Type B pancreatic cell (in vitro differentiated cells): ENCODE results near the gene SIGLEC5. TPM values are rescaled to one million over a fixed set of nuclear protein-coding genes. Genes with fewer than 3 reads are reported as not detected.
"Not testable (repeated sequence)": the region's sequence is repeated elsewhere in the genome, so short reads cannot be mapped to it uniquely, and the experiment has no call there.

ENCODE experiments used
- DNase-seq: peaks from one replicate; pipeline ENCODE4 v3.0.0; 2021; ENCODE audit warnings: mixed read lengths; ENCODE audit not compliant: unreplicated experiment; ENCODE audit errors: extremely low spot score
- H3K27ac Mint-ChIP-seq: 2 replicates; pipeline ENCODE4 v1.8.0; 2021; ENCODE audit warnings: mild to moderate bottlenecking, mixed read lengths
- H3K27me3 Mint-ChIP-seq: 2 replicates; pipeline ENCODE4 v1.8.0; 2021; ENCODE audit warnings: mixed read lengths
- H3K36me3 Mint-ChIP-seq: 2 replicates; pipeline ENCODE4 v1.8.0; 2021; ENCODE audit warnings: mixed read lengths
- H3K4me1 Mint-ChIP-seq: one replicate; pipeline ENCODE4 v1.8.0; 2021; ENCODE audit warnings: mixed read lengths; ENCODE audit not compliant: unreplicated experiment
- H3K4me3 Mint-ChIP-seq: 2 replicates; pipeline ENCODE4 v1.8.0; 2021; ENCODE audit warnings: mild to moderate bottlenecking, mixed read lengths
- H3K9me3 Mint-ChIP-seq: 2 replicates; pipeline ENCODE4 v1.8.0; 2021; ENCODE audit warnings: mixed read lengths
- total RNA-seq: library from RNA; stranded (reverse); gene quantifications from 2 replicates; pipeline ENCODE4 v1.2.1, GENCODE V29; 2021; ENCODE audit warnings: low replicate concordance
- TF ChIP-seq, protein P1 (sequence below): fragments of 200-600 bp; sonication (generic); conservative IDR thresholded peaks from 2 replicates; pipeline ENCODE4 v1.5.0; 2021; ENCODE audit warnings: antibody characterized with exemption, mild to moderate bottlenecking

The SIGLEC5 gene
- total RNA-seq, 1 donor from 2014 or later: not detected

DNA sequence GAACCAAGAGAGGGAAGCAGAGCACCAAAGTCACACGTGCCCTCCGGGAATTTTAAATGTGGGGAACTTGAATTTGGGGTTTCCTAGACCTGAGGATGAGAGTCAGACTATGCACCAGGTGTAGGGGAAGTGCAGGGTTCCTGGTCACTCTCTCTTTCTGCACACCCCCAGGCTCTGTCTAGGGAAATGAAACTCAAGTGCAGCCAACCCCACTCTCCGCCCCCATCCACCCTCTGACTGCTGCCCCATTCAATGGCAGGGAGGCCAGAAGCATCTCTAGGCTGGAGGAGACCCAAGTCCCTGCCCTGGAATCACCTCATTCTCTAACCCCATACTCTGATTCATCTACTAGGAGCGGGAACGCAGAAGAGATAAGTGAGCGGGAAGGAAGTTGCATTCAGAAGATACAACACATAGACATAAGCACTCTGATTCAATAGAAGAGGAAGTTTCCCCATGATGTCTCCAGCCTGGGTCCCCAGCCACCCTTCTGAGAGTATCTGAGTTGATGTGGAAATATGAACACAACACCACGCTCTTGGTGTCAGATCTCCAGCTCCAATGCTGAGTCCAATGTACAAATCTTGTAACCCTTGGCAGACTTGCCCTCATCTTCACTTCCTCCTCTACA lies 21.1 kb upstream of the SIGLEC5 start:
- Mint-ChIP-seq H3K27me3 (peaks cover 5% of the 10 kb centered on the region), H3K4me3 (no peak overlapping the region), H3K9me3 (no peaks in the 10 kb centered on the region), H3K4me1 (no peaks in the 10 kb centered on the region), H3K27ac (no peak overlapping the region), H3K36me3 (no peaks in the 10 kb centered on the region)
- TF ChIP-seq, protein P1, sequence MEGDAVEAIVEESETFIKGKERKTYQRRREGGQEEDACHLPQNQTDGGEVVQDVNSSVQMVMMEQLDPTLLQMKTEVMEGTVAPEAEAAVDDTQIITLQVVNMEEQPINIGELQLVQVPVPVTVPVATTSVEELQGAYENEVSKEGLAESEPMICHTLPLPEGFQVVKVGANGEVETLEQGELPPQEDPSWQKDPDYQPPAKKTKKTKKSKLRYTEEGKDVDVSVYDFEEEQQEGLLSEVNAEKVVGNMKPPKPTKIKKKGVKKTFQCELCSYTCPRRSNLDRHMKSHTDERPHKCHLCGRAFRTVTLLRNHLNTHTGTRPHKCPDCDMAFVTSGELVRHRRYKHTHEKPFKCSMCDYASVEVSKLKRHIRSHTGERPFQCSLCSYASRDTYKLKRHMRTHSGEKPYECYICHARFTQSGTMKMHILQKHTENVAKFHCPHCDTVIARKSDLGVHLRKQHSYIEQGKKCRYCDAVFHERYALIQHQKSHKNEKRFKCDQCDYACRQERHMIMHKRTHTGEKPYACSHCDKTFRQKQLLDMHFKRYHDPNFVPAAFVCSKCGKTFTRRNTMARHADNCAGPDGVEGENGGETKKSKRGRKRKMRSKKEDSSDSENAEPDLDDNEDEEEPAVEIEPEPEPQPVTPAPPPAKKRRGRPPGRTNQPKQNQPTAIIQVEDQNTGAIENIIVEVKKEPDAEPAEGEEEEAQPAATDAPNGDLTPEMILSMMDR: no peak
- DNase-seq: no peak

DNA sequence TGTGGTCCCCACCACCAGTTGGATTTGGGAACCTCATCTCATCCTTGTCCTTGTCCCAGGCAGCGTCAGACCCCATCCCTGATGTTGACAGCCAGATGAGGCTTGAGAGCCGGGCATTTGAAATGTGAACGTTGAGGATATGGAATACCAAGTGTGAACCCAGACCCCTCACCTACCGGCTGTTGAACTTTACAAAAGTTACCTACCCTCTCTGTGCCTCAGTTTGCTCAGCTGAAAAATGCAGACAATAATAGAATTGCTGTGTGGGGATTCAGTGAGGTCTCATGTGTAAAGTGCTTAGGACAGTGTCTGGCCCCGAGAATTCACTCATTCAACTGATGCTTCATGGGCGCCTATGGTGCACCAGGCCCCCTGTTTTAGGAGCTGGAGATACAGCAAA lies 17.1 kb upstream of the SIGLEC5 start:
- no peaks in the 10 kb centered on the region for H3K9me3 Mint-ChIP-seq
- H3K27me3 Mint-ChIP-seq: peaks cover 12% of the 10 kb centered on the region
- no peak overlapping the region for H3K27ac Mint-ChIP-seq
- no peaks in the 10 kb centered on the region for H3K36me3 Mint-ChIP-seq
- TF ChIP-seq, protein P1: no peak
- no peak overlapping the region for H3K4me3 Mint-ChIP-seq
- H3K4me1 Mint-ChIP-seq: no peaks in the 10 kb centered on the region
- no peak for DNase-seq

DNA sequence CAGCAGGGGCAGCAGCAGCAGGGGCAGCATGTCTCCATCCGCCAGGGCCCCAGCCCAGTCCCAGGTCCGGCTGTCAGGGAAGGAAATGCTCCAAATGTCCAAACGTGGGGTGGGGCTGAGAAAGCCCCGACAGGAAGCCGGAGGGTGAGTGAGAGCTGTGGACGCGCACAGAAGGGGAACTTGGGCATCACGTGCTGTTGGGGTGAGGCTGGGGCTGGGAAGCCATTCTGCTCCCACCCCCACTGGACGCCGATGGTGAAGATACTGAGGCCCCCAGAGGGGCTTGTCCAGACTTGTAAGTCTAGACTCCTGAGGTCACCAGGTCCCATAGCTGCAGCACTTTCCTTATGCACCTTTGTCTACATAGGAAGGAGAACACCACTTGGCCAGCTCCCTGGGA lies 16.5 kb upstream of the SIGLEC5 start, which contains the start of gene SIGLEC14:
Gene SIGLEC14, minus strand, starts transcription at position 96 of the 400 bp plus-strand sequence. Its CDS starts 66 bp downstream, at position 30.
- H3K27ac Mint-ChIP-seq, H3K4me3 Mint-ChIP-seq, DNase-seq, H3K9me3 Mint-ChIP-seq, H3K4me1 Mint-ChIP-seq, H3K36me3 Mint-ChIP-seq: not testable (repeated sequence)
- H3K27me3 Mint-ChIP-seq: peaks cover 12% of the 10 kb centered on the region

DNA sequence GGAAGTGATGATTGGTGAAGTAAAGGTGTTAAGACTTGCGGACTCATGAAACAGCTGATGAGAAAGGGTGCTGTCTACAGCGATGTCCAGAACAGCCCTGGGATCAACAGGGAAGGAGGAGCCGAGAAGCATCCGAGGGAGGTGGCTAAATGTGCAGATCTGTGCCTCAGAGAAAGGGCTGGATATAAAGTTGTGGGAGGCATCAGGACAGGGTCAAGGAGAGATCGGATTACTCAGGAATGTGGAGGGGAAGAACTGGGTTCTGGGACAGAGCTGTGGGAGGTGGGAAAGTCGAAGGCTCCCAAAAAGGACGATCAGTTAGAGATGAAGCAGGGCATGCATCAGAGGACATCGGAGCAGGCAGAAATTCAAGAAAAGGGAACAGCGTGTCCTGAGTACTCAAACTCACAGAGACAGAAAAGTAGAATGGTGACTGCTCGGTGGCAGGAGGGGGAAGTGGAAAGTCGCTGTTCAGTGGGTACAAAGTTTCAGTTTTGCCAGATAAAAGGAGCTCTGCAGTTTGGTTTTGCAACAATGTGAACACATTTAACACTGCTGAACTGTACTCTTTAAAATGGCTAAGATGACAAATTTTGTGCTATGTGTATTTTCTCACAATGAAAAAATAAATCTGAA lies 14.6 kb upstream of the SIGLEC5 start:
- Mint-ChIP-seq H3K27ac (no peak overlapping the region), H3K9me3 (no peaks in the 10 kb centered on the region), H3K27me3 (peaks cover 19% of the 10 kb centered on the region), H3K4me1 (no peaks in the 10 kb centered on the region), H3K4me3 (no peak overlapping the region), H3K36me3 (no peaks in the 10 kb centered on the region)
- DNase-seq: no peak
- TF ChIP-seq, protein P1: no peak

DNA sequence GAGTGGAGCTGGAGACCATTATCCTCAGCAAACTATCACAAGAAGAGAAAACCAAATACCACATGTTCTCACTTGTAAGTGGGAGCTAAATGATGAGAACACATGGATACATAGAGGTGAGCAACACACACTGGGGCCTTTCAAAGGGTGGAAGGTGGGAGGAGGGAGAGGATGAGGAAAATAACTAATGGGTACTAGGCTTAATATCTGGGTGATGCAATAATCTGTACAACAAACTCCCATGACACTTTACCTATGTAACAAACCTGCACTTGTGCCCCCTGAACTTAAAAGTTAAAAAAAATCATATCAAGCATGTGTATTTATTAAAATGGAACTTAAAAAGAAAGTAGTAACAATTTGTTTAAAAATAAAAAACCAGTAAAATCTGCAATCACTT lies 11.4 kb upstream of the SIGLEC5 start:
- H3K4me3 Mint-ChIP-seq: no peak overlapping the region
- no peaks in the 10 kb centered on the region for H3K9me3 Mint-ChIP-seq
- peaks cover 19% of the 10 kb centered on the region for H3K27me3 Mint-ChIP-seq
- H3K27ac Mint-ChIP-seq: no peak overlapping the region
- H3K36me3 Mint-ChIP-seq: no peaks in the 10 kb centered on the region
- no peaks in the 10 kb centered on the region for H3K4me1 Mint-ChIP-seq
- TF ChIP-seq, protein P1: no peak
- no peak for DNase-seq

DNA sequence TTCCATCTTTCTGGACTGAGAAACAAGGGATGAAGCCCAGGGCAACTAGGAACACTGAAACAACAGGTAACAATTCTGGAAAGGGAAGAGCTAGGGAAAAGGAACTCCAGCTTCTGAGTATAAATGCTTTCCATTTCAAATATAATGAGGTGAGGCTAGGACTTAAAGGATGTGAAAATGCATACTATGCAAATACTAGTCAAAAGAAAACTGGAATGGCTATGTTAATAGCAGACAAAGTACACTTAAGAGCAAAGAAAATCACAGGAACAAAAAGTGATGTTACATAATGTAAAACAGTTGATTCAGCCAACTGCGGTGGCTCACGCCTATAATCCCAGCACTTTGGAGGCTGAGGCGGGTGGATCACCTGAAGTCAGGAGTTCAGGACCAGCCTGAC lies 10.2 kb upstream of the SIGLEC5 start:
- no peaks in the 10 kb centered on the region for H3K36me3 Mint-ChIP-seq
- DNase-seq: no peak

More for the DNA sequence above, 10.2 kb upstream of the SIGLEC5 start:
- Mint-ChIP-seq H3K27me3 (peaks cover 19% of the 10 kb centered on the region), H3K9me3 (no peaks in the 10 kb centered on the region), H3K27ac (no peak overlapping the region), H3K4me3 (no peak overlapping the region), H3K4me1 (no peaks in the 10 kb centered on the region)
- TF ChIP-seq, protein P1: no peak
